HUES6 (cell line): ENCODE measurements around the gene RSU1.
A peak's percentile ranks its signal among the peaks of the same experiment; 100 is the strongest.

Experiments used
- H3K27ac ChIP-seq: 2 replicates; pipeline ENCODE4 v1.7.0; 2013; ENCODE audit warnings: low read depth, mild to moderate bottlenecking, low read length, inconsistent platforms
- H3K27me3 ChIP-seq: 2 replicates; pipeline ENCODE4 v1.6.1; 2013; ENCODE audit warnings: low read length; ENCODE audit not compliant: control insufficient read depth, insufficient read depth
- H3K36me3 ChIP-seq: 2 replicates; pipeline ENCODE4 v1.6.1; 2013; ENCODE audit warnings: low read length; ENCODE audit not compliant: control insufficient read depth, insufficient read depth
- H3K4me1 ChIP-seq: 2 replicates; pipeline ENCODE4 v1.6.1; 2013; ENCODE audit warnings: low read length; ENCODE audit not compliant: control insufficient read depth, insufficient read depth
- H3K4me3 ChIP-seq: 2 replicates; pipeline ENCODE4 v1.5.1; 2013; ENCODE audit warnings: low read depth, low read length
- H3K9ac ChIP-seq: one replicate; pipeline ENCODE4 v1.6.1; 2013; ENCODE audit warnings: mild to moderate bottlenecking, low read length
- H3K9me3 ChIP-seq: 2 replicates; pipeline ENCODE4 v1.6.1; 2013; ENCODE audit warnings: low read depth, low read length; ENCODE audit not compliant: control insufficient read depth, insufficient read depth

RSU1 gene

DNA sequence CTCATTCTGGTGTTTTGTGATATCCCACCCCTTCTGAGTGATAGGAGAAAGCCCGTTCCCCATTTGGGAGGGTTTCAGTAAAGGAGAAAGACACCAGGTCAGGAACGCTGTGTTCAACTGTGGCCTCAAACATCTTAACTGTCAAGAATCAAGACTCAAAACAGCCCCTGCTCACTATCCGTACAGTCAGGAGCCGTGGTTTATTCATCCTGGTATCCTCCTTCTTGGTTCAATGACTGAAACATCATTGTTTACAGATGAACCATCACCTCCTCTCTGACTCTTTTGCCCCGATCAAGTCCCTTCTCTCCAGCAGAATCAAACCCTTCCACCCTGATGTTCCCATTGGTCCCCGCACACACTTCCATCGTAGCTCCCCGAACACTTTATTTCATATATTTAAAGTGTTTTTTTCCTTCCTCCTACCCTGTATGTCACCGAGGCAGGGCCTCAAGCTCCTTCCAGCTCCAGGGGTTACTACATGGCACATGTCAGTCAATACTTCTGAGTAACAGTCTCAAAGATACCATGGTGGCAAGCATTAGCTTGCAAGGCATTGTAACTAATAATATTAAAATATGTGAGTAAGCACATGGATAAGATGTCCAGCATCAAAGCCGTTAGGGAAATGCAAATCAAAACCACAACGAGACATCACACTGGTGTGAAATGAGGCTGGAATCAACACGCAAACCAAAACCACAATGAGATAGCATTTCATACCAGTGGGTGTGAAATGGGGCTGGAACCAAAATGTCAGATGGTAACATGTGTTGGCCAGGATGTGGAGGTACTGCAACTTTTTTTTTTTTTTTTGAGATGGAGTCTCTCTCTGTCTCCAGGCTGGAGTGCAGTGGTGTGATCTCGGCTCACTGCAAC is 170.8 kb downstream of the RSU1 start:
- no peaks in the 10 kb centered on the region for H3K9me3 ChIP-seq
- no peak overlapping the region for H3K27ac ChIP-seq
- no peaks in the 10 kb centered on the region for H3K27me3 ChIP-seq
- peaks cover 13% of the 10 kb centered on the region; the same call in 1 of the 2 replicates for H3K4me1 ChIP-seq
- no peaks in the 10 kb centered on the region for H3K36me3 ChIP-seq
- H3K9ac ChIP-seq = no peak overlapping the region
- H3K4me3 ChIP-seq = no peak overlapping the region

DNA sequence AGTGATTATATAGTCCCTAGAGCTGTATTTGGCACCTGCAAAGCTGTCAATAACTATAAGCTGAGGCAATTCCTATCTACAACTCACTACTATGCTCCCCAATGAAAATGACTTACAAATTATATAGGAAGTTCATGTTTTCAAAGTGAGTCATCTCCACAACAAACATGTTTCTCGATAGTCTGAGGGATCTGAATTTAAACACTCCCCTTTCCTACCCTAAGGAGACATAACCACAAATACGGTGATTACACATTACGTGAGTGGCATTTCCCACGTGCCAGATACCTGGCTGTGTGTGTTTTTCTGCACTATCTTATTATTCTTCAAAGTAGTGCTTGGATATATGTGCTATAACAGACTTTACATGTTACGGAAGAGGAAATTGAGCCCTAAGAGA is 173.1 kb downstream of the RSU1 start:
- H3K4me3 ChIP-seq = no peak overlapping the region
- no peaks in the 10 kb centered on the region for H3K27me3 ChIP-seq
- H3K9me3 ChIP-seq = no peaks in the 10 kb centered on the region
- no peaks in the 10 kb centered on the region for H3K36me3 ChIP-seq
- H3K27ac ChIP-seq = peak overlapping the region; percentile 25; the same call in 1 of the 2 replicates
- no peak overlapping the region for H3K9ac ChIP-seq
- H3K4me1 ChIP-seq = peaks cover 20% of the 10 kb centered on the region

DNA sequence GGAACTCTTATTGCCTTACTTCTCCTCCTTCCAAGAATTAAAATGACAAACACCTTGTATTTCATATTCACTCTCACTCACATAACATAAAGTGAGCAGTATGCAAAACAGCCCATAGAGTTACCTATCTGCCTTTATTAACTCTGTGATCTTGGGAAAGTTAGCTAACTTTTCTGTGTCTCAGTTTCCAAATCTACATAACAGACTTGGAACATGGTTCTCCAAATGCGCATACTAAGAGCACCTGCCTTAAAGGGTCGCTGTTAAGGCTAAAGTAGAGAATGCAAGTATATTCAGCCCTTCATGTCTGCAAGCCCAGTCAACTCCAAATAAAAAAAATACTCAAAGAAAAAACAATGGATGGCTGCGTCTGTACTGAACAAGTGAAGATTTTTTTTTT is 173.7 kb downstream of the RSU1 start:
- no peak overlapping the region for H3K27ac ChIP-seq
- H3K36me3 ChIP-seq = no peaks in the 10 kb centered on the region
- H3K9me3 ChIP-seq = no peaks in the 10 kb centered on the region
- H3K27me3 ChIP-seq = no peaks in the 10 kb centered on the region
- H3K9ac ChIP-seq = no peak overlapping the region
- H3K4me1 ChIP-seq = peaks cover 20% of the 10 kb centered on the region
- no peak overlapping the region for H3K4me3 ChIP-seq

DNA sequence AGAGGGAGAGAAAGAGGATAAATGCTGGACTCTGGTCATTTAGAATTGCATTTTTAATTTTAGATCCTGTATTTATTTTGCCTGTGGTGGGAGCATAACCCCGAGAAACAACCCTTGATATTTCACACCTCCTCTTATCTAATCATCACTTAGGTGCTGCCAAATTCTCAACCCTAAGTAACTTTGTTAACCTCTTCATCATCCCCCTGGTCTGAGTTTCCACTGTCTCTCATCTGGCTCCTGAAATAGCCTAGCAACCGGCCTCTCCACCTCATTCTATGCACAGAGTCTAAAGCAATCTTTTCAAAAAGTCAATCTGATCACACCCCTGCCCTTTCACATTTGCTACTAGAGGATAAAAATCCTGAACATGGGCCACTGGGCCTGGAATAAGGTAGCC is 177.1 kb downstream of the RSU1 start:
- Histone ChIP-seq H3K4me1 (peaks cover 20% of the 10 kb centered on the region), H3K4me3 (no peak overlapping the region), H3K27ac (no peak overlapping the region), H3K9ac (no peak overlapping the region), H3K36me3 (no peaks in the 10 kb centered on the region), H3K9me3 (no peaks in the 10 kb centered on the region), H3K27me3 (no peaks in the 10 kb centered on the region)

DNA sequence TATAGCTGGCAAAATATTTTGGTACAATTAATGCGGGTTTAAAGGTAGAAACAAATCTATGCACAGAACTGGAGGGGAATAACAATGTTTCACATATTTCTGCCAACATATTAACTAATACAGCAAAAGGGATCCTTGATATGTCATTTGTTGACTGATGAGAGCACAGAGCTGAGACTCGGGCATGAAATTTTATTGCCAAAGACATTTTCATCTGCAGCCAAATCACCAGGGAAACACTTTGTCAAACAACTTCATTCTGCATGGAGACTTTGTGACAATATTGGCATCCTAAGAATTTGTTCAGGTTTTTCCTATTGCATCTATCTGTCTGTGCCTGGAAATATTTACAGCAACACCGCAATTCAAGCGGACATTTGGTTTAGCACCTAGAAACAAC is 177.8 kb downstream of the RSU1 start:
- Histone ChIP-seq H3K4me3 (no peak overlapping the region), H3K27me3 (no peaks in the 10 kb centered on the region), H3K9me3 (no peaks in the 10 kb centered on the region), H3K4me1 (peaks cover 19% of the 10 kb centered on the region), H3K27ac (no peak overlapping the region), H3K9ac (no peak overlapping the region), H3K36me3 (no peaks in the 10 kb centered on the region)

DNA sequence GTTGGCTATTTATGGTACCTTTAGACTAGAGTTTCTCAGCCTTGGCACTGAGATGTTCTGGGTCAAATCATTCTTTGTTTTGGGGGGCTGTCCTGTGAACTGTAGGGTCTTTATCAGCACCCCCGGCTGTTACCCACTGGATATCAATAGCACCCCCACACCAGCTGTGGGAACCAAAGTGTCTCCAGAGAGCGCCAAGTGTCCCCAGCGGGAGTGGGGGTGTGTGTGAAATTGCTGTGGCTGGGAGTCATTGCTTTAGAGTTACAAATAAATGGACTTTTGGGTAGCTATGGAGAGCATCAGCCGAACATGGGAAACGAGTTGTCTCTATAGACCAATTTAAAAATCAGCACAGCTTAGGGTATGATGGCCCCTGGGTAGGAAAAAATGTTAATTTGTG is 184.2 kb downstream of the RSU1 start:
- Histone ChIP-seq H3K36me3 (no peaks in the 10 kb centered on the region), H3K4me1 (no peaks in the 10 kb centered on the region), H3K9ac (no peak overlapping the region), H3K27ac (no peak overlapping the region), H3K4me3 (no peak overlapping the region), H3K9me3 (no peaks in the 10 kb centered on the region), H3K27me3 (no peaks in the 10 kb centered on the region)

DNA sequence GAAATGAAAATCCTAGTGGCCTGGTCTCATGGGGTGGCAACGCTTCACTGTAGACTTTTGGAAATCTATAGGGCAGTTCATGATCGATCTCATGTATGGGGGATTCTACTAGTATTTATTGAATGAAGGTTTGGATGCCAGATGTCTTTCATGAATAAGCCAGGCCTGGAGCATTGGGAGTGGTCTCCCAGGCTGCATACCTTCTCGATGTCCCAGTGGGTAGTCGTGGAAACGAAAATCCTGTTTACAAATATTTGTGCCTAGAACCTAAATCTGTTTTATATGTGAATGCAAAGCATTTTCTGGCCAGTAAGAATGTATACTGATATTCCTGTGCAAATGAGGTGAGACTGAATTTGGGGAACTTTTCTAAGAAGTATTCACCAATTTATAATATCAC is 190.5 kb downstream of the RSU1 start:
- no peak overlapping the region for H3K4me3 ChIP-seq
- H3K9me3 ChIP-seq = no peaks in the 10 kb centered on the region
- no peaks in the 10 kb centered on the region for H3K36me3 ChIP-seq
- H3K27me3 ChIP-seq = no peaks in the 10 kb centered on the region
- H3K9ac ChIP-seq = no peak overlapping the region
- H3K4me1 ChIP-seq = no peaks in the 10 kb centered on the region
- no peak overlapping the region for H3K27ac ChIP-seq

DNA sequence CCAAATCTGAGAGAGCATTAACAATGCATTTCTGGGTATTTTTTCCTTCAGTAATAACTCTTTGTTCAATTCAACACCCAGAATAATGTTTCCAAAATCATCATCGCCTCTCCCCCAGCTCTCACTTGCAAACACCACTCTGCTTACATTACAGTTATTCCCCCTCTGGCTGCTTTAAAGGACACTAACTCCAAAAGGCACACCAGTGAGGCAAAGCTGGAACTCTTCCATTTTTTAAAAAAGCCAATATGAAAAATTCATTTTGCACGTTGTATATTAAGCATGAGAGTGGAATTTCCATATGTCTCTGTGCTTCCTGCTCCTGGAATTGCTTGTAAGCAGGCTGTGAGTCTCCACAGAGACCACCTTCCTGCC is 204.3 kb downstream of the RSU1 start:
- Histone ChIP-seq H3K4me1 (no peaks in the 10 kb centered on the region), H3K4me3 (no peak overlapping the region), H3K9ac (no peak overlapping the region), H3K36me3 (no peaks in the 10 kb centered on the region), H3K9me3 (no peaks in the 10 kb centered on the region), H3K27ac (no peak overlapping the region), H3K27me3 (no peaks in the 10 kb centered on the region)

DNA sequence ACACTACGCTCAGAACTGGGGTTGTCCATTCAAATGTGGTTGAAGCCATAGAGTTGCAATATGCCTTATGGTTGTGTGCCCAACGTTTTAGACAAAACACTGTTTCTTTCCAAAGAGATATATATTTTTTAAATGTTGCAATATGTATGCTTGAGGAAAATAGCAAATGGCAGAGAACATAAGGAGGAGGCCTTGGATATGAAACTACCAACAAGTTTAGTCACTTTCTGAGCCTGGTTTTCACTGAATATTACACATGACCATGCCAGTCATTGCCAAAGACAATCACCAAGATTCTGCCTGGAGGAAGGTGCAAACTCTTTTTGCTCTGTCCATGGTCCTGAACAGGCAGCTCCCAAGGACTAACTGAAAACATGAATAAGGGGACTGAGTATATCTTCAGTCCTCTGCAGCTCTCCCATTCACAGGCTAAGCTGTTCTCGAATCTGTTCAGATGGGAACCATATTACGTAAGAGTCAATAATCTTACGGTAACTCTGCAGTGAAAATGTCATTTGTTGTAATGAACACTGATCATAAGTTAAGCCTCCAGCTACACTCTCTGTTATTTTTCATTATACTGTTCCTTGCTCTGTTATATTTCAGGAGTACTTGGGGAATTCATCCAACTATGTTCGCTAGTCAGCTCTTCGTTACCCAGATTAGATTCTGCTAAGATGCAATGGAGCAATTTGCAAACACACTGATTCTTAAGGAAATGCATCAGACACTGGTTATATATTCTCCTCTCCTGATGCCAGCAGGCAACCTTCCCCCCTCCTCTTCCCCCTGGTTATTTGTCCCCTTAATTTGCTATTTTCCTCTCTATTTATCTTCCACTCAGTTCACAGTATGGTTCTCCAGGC is 204.9 kb downstream of the RSU1 start:
- Histone ChIP-seq H3K27ac (no peak overlapping the region), H3K9ac (no peak overlapping the region), H3K4me3 (no peak overlapping the region), H3K9me3 (no peaks in the 10 kb centered on the region), H3K4me1 (no peaks in the 10 kb centered on the region), H3K27me3 (no peaks in the 10 kb centered on the region), H3K36me3 (no peaks in the 10 kb centered on the region)

- Histone ChIP-seq H3K4me3 (no peak overlapping the region), H3K9me3 (no peaks in the 10 kb centered on the region), H3K4me1 (no peaks in the 10 kb centered on the region), H3K36me3 (no peaks in the 10 kb centered on the region), H3K27ac (no peak overlapping the region), H3K27me3 (no peaks in the 10 kb centered on the region), H3K9ac (no peak overlapping the region)
Measured at GRCh38 chr10:16611037-16611436, 206.2 kb downstream of the RSU1 start.

DNA sequence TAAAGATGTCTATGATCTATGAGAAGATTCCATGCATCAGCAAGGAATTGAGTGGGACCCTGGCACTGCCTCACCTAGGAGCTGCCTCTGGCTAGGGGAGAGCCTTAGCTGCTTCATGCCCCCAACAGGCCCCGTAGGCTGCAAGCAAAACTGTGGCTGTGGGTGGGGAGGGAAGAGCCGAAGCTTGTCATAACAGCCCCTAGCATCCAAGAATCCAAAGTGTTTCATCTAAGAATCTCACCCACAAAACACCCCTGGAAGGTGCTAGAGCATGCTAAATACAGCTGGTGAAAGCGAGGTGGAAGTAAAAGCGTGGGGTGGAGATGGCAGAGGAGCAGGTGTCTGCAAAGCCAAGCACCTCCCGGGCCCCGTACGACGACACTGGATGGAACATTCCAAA is 208.0 kb downstream of the RSU1 start:
- no peak overlapping the region for H3K4me3 ChIP-seq
- H3K9me3 ChIP-seq = no peaks in the 10 kb centered on the region
- H3K9ac ChIP-seq = no peak overlapping the region
- no peaks in the 10 kb centered on the region for H3K4me1 ChIP-seq
- H3K27me3 ChIP-seq = no peaks in the 10 kb centered on the region
- no peak overlapping the region for H3K27ac ChIP-seq
- H3K36me3 ChIP-seq = no peaks in the 10 kb centered on the region
